Caco-2 (cell line): Measurements from ENCODE around the gene CIAO1. TPM values are rescaled to one million over a fixed set of nuclear protein-coding genes. Genes with fewer than 3 reads are reported as not detected.

Source experiments
- BruUV-seq: library from RNA; stranded (reverse); fragments of 400-500 nt; replicated peaks from 2 replicates; lab custom pipeline; 2021; lab: Mats Ljungman, UMichigan
- CTCF ChIA-PET: fragments of 300-600 bp; sonication (Branson Sonifier 250); formaldehyde crosslinking; loops from one replicate; lab custom pipeline; 2022; ENCODE audit warnings: antibody characterized with exemption; lab: Charles Lee
- POLR2A ChIA-PET: fragments of 300-600 bp; sonication (Branson Sonifier 250); formaldehyde crosslinking; loops from one replicate; lab custom pipeline; 2022; ENCODE audit warnings: antibody characterized with exemption; lab: Charles Lee
- DNase-seq, 2 experiments: peaks; one replicate each; pipeline versions ENCODE4 v3.0.0 to v3.0.0-alpha.2; 2020 to 2022
- H3K27me3 ChIP-seq: replicated peaks from 2 replicates; pipeline ENCODE4 v1.6.0; 2011; ENCODE audit warnings: low read length; ENCODE audit not compliant: control insufficient read depth, insufficient read depth
- H3K36me3 ChIP-seq: 2 replicates; pipeline ENCODE4 v1.5.1; 2011; ENCODE audit warnings: low read length; ENCODE audit not compliant: control insufficient read depth, insufficient read depth
- H3K4me1 ChIP-seq: fragments of 250-450 bp; sonication (Bioruptor Pico); 2 replicates; pipeline ENCODE4 v1.5.1; 2020; ENCODE audit warnings: mild to moderate bottlenecking
- H3K4me3 ChIP-seq: 2 replicates; pipeline ENCODE4 v1.5.1; 2011; ENCODE audit warnings: low read depth, mild to moderate bottlenecking, control low read depth, low read length
- H3K9me3 ChIP-seq: fragments of 250-450 bp; sonication (Bioruptor Pico); 2 replicates; pipeline ENCODE4 v1.5.1; 2020; ENCODE audit warnings: mild to moderate bottlenecking, moderate library complexity
- H3K27ac Mint-ChIP-seq: one replicate; pipeline ENCODE4 v1.8.0; 2022; ENCODE audit warnings: mixed read lengths; ENCODE audit not compliant: unreplicated experiment
- H3K27me3 Mint-ChIP-seq: one replicate; pipeline ENCODE4 v1.8.0; 2022; ENCODE audit warnings: mixed read lengths; ENCODE audit not compliant: insufficient read depth, unreplicated experiment
- H3K36me3 Mint-ChIP-seq: one replicate; pipeline ENCODE4 v1.8.0; 2022; ENCODE audit warnings: mild to moderate bottlenecking, mixed read lengths; ENCODE audit not compliant: insufficient read depth, unreplicated experiment
- H3K4me1 Mint-ChIP-seq: one replicate; pipeline ENCODE4 v1.8.0; 2022; ENCODE audit warnings: low read depth, mixed read lengths; ENCODE audit not compliant: unreplicated experiment
- H3K4me3 Mint-ChIP-seq: one replicate; pipeline ENCODE4 v1.8.0; 2022; ENCODE audit warnings: mild to moderate bottlenecking, moderate library complexity, mixed read lengths; ENCODE audit not compliant: unreplicated experiment
- H3K9me3 Mint-ChIP-seq: one replicate; pipeline ENCODE4 v1.8.0; 2022; ENCODE audit warnings: mixed read lengths; ENCODE audit not compliant: unreplicated experiment
- CTCF ChIP-seq, 2 experiments: fragments of 200-600 bp in 1 of 2; IDR thresholded peaks; 1 replicate in 1 of 2; 2 replicates in 1 of 2; pipeline versions ENCODE4 v1.5.1 to v1.8.0; 2011 to 2022; ENCODE audit warnings: antibody characterized with exemption in 1 of 2, control low read depth in 1 of 2, inconsistent platforms in 1 of 2, low read depth in 1 of 2, low read length in 1 of 2, mild to moderate bottlenecking in 1 of 2, moderate library complexity in 1 of 2; ENCODE audit not compliant: insufficient read depth in 1 of 2, severe bottlenecking in 1 of 2, unreplicated experiment in 1 of 2
- intact Hi-C: fragments of 100-400 bp; cut with micrococcal nuclease; formaldehyde crosslinking; loops from one replicate; pipeline ENCODE4 v1.10.0; 2022; ENCODE audit not compliant: unreplicated experiment
- total RNA-seq: library from RNA; stranded (reverse); gene quantifications from 2 replicates; pipeline ENCODE4 v1.2.3, GENCODE V29; 2022

Gene CIAO1
- total RNA-seq, 1 experiment from 2014 or later = 97.9 TPM

- ChIA-PET POLR2A (no interaction called here), CTCF (no interaction called here)
- no peaks in the 10 kb centered on the region for H3K36me3 Mint-ChIP-seq
- BruUV-seq = no TSS peak
- H3K36me3 ChIP-seq = no peaks in the 10 kb centered on the region
- no peak overlapping the region for H3K4me3 Mint-ChIP-seq
- intact Hi-C loops = no loop called here
- H3K27me3 ChIP-seq = no peaks in the 10 kb centered on the region
- H3K9me3 Mint-ChIP-seq = no peaks in the 10 kb centered on the region
- no peaks in the 10 kb centered on the region for H3K9me3 ChIP-seq
- no peaks in the 10 kb centered on the region for H3K4me1 ChIP-seq
- H3K4me3 ChIP-seq = no peak overlapping the region
- TF ChIP-seq CTCF (IDR thresholded peaks at IDR 0.05; ENCODE audit: insufficient read depth in 1 of 2, low read depth in 1 of 2, low read length in 1 of 2, severe bottlenecking in 1 of 2, unreplicated experiment in 1 of 2) = no peak
- H3K27ac Mint-ChIP-seq = no peak overlapping the region
- no peaks in the 10 kb centered on the region for H3K4me1 Mint-ChIP-seq
- H3K27me3 Mint-ChIP-seq = no peaks in the 10 kb centered on the region
- DNase-seq = no peak
These were observed 41.0 kb upstream of the CIAO1 start for GRCh38 chr2:96225016-96225533.

GRCh38 chr2:96231316-96231715, 34.7 kb upstream of the CIAO1 start:
- Histone ChIP-seq H3K27me3 (no peaks in the 10 kb centered on the region), H3K4me3 (no peak overlapping the region), H3K9me3 (no peaks in the 10 kb centered on the region), H3K36me3 (no peaks in the 10 kb centered on the region), H3K4me1 (no peaks in the 10 kb centered on the region)
- DNase-seq = no peak
- BruUV-seq = no TSS peak
- intact Hi-C loops = no loop called here
- ChIA-PET CTCF (no interaction called here), POLR2A (no interaction called here)
- Mint-ChIP-seq H3K4me1 (no peaks in the 10 kb centered on the region), H3K27me3 (no peaks in the 10 kb centered on the region), H3K27ac (no peak overlapping the region), H3K4me3 (no peak overlapping the region), H3K9me3 (no peaks in the 10 kb centered on the region), H3K36me3 (no peaks in the 10 kb centered on the region)
- no peak for TF ChIP-seq CTCF (IDR thresholded peaks at IDR 0.05; ENCODE audit: insufficient read depth in 1 of 2, low read depth in 1 of 2, low read length in 1 of 2, severe bottlenecking in 1 of 2, unreplicated experiment in 1 of 2)

DNA sequence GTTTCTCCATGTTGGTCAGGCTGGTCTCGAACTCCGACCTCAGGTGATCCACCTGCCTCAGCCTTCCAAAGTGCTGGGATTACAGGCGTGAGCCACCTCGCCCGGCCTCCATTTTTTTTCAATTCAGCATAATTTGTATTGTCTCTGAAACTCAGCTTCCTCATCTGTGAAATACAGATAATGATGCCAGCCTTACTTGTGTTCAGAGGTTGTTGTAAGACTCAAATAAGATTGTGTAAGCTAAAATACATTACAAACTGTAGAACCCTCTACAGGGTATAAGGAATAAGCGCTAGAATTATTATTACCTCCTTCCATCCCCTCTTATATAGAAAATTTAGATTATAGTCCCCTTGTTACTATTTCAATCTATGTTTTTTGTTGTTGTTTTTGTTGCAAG, 32.6 kb upstream of the CIAO1 start:
- no peaks in the 10 kb centered on the region for H3K9me3 ChIP-seq
- no TSS peak for BruUV-seq
- H3K27me3 Mint-ChIP-seq = no peaks in the 10 kb centered on the region
- H3K27me3 ChIP-seq = no peaks in the 10 kb centered on the region
- H3K36me3 ChIP-seq = no peaks in the 10 kb centered on the region
- intact Hi-C loops = no loop called here
- H3K9me3 Mint-ChIP-seq = no peaks in the 10 kb centered on the region
- no peaks in the 10 kb centered on the region for H3K4me1 Mint-ChIP-seq
- ChIA-PET CTCF (interaction anchor here (0.6 kb wide), 2 partner anchors 71 to 233 kb away, joined by 3 to 5 read pairs; no protein-coding TSS in a partner anchor), POLR2A (no interaction called here)
- DNase-seq = no peak
- H3K4me3 ChIP-seq = no peak overlapping the region
- TF ChIP-seq CTCF (IDR thresholded peaks at IDR 0.05; ENCODE audit: insufficient read depth in 1 of 2, low read depth in 1 of 2, low read length in 1 of 2, severe bottlenecking in 1 of 2, unreplicated experiment in 1 of 2) = no peak
- H3K4me1 ChIP-seq = no peaks in the 10 kb centered on the region
- H3K27ac Mint-ChIP-seq = no peak overlapping the region
- no peaks in the 10 kb centered on the region for H3K36me3 Mint-ChIP-seq
- H3K4me3 Mint-ChIP-seq = no peak overlapping the region
